C4-2B (cell line): ENCODE data around the gene ARRB2.

Source experiments
- H3K27ac ChIP-seq: fragments of 450-650 bp; 2 replicates; pipeline ENCODE4 v1.5.1; 2017
- ZFX ChIP-seq: fragments of 450-650 bp; IDR thresholded peaks from 2 replicates; pipeline ENCODE4 v1.6.1; 2017
- TF ChIP-seq, protein P1 (sequence below): fragments of 450-650 bp; conservative IDR thresholded peaks from 2 replicates; pipeline ENCODE4 v1.5.1; 2017; ENCODE audit warnings: mild to moderate bottlenecking

ARRB2 gene

DNA sequence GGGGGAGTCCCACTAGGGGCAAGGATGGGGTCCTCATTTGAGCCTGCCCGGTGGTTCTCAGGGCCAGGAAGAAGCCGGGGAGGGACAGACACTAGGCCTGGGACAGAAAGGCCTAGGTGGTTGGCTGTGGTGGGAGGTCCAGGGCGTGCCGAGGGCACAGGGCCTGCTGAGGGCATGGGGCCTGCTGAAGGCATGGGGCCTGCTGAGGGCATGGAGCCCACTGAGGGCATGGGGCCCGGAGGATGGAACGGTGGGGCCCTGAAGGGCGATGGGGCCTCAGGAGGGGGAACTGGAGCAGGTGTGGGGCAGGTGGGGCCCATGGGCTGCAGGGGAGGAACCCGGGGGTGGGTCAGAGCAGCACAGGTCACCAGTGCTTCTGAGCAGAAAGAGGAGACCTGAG, 37.7 kb upstream of the ARRB2 start:
- no peak for TF ChIP-seq ZFX
- TF ChIP-seq, protein P1, sequence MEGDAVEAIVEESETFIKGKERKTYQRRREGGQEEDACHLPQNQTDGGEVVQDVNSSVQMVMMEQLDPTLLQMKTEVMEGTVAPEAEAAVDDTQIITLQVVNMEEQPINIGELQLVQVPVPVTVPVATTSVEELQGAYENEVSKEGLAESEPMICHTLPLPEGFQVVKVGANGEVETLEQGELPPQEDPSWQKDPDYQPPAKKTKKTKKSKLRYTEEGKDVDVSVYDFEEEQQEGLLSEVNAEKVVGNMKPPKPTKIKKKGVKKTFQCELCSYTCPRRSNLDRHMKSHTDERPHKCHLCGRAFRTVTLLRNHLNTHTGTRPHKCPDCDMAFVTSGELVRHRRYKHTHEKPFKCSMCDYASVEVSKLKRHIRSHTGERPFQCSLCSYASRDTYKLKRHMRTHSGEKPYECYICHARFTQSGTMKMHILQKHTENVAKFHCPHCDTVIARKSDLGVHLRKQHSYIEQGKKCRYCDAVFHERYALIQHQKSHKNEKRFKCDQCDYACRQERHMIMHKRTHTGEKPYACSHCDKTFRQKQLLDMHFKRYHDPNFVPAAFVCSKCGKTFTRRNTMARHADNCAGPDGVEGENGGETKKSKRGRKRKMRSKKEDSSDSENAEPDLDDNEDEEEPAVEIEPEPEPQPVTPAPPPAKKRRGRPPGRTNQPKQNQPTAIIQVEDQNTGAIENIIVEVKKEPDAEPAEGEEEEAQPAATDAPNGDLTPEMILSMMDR = no peak
- no peak overlapping the region for H3K27ac ChIP-seq

DNA sequence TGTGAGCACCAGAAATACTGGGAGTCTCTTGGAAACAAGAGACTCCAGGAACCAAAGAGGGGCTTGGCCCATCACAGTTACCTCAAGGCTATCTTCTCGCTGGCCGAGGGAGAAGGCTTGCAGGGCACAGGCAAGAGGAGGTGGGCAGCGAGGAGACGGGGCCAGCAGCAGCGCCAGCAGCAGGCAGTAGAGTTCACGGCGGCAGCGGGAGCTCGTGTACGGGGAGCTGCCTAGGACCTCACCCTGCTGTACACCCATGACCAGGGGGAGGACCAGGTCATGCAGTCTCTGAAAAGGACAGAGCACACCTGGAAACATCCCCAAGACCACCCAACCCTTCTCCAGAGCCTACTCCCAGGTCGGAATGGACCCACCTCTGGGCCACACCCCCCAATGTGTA, 37.3 kb upstream of the ARRB2 start:
- TF ChIP-seq, protein P1 = no peak
- TF ChIP-seq ZFX = no peak
- H3K27ac ChIP-seq = no peak overlapping the region

DNA sequence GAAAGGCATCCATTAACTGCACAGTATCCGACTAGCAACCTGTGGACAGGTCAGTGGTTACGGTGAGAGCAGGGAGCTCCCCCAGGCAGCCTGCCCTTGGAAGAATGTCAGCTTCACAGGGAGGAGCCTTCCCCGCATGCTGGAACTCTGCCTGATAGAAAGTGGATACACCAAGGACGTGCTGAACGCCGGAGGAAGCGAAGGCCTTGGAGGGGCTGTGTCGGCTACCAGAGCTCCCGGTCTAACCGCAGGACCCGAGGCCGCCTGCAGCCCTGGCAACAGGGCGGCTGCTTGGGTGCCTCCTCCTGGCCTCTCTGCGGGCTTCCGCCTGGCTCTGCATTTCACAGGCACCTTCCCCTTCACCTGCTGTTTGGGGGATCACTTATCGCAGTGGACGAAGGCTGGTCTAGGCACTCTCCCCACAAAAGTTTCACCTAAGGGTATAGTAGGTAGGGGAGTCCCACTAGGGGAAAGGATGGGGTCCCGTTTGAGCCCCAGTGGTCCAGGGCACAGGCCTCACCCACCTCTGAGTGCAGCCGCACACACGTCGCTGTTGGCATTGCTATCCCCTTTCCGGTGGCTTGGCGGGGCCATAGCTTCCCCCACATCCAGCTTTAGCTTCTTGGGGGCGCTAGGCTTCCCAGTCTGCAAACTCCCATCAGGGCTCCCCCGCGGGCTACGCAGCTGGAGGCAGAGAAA, 36.3 kb upstream of the ARRB2 start:
- H3K27ac ChIP-seq = no peak overlapping the region
- TF ChIP-seq ZFX = no peak
- TF ChIP-seq, protein P1 = no peak

DNA sequence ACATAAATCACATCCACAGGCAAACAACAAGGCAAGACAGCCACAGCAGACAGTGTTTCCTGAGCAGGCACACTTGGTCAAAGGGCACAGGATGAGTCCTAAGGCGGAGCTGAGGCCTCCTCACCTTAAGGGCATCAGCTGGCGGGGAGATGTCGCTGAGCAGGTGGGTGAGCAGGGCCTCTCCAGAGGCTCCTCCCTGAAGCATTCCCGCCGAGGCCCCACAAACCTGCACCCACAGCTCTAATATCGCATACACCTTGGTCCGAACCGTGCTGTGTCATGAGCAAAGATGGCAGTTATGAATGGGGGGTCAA, 35.8 kb upstream of the ARRB2 start:
- TF ChIP-seq, protein P1 = no peak
- TF ChIP-seq ZFX = no peak
- no peak overlapping the region for H3K27ac ChIP-seq

DNA sequence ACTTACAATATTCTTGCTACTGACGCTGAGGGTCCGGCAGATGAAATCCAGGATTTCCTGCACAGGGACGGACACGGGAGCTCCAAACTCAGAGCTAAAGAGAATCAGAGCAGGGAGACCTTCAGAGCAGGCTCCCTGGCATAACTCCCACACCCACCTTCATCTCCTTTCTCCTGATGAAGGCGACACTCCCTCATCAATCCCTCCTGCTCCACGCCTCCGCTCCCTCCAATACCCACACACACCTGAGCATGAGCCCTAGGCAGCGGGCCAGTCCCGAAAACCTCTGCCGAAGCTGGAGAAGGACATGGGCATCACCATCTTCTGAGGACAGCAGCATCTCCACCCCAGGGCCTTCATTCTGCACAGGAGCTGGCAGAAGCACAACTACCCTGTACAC, 34.6 kb upstream of the ARRB2 start:
- H3K27ac ChIP-seq = no peak overlapping the region
- TF ChIP-seq ZFX = no peak
- TF ChIP-seq, protein P1 = no peak

DNA sequence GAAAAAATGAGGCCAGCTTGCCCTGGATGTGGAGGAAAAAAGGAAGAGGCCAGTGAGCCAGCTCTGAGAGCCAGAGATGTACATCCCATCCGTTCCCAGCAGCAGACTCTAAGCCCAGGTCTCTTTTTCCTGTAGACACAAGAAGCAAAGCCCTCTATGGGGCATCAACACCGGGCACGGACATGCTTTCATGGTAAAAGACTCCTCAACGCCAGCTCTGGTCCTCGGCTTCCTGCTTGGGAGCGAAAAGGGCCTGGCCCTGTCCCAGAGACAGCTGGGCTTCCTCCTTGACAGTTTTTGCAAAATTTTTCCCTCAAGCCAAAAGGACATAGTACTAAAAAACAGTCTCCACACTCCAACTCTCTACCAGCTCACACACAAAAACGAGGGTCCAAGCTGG, 33.6 kb upstream of the ARRB2 start:
- no peak overlapping the region for H3K27ac ChIP-seq
- no peak for TF ChIP-seq ZFX
- TF ChIP-seq, protein P1 = no peak

DNA sequence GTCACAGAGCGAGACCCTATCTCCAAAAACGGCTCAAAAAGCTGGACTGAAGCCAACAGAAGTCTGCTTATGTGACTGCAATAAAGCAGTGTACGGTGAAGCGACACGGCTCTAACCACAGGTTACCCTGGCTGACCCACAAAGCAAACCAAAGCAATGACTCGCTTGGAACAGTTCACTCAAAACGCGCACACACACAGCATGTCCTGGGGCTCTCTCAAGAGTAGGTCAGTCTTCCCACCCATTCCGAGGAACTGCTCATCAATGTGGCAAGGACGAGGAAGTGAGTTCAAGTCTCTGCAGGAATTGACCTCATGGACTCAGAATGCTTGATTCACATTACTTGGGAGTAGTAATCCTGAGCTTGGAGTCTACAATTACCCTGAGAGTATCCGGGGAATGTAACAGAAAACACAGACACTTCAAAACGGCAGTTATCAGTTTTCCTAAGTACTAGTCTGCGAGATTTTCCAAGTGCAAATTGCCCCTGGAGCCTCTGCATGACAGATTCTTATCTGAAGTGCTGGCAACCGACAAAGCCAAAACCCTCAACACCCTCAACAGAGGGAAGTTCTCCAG, 31.9 kb upstream of the ARRB2 start:
- TF ChIP-seq, protein P1 = no peak
- no peak for TF ChIP-seq ZFX
- H3K27ac ChIP-seq = peak overlapping the region; percentile 66
